Stomach (tissue), 9 donors: ENCODE data around the gene IFNA13. TPM values are rescaled to one million over a fixed set of nuclear protein-coding genes. Genes with fewer than 3 reads are reported as not detected.

Experiments used
- DNase-seq, 2 donors: peaks; one replicate each; pipeline versions ENCODE4 v3.0.0 to v3.0.0-alpha.2; 2013 to 2019
- H3K27ac ChIP-seq, 5 donors: fragments of 200-600 bp in 4 of 5; sonication (generic) in 4 of 5; one replicate each; pipeline ENCODE4 v1.5.1; 2013 to 2019; ENCODE audit warnings: mild to moderate bottlenecking in 1 of 5, moderate library complexity in 1 of 5
- H3K27me3 ChIP-seq, 3 donors: fragments of 200-600 bp; sonication (generic); one replicate each; pipeline ENCODE4 v1.5.1; 2017 to 2019; ENCODE audit warnings: mixed run types in 1 of 3
- H3K36me3 ChIP-seq, 4 donors: fragments of 200-600 bp; sonication (generic); 1 replicate in 3 of 4; 2 replicates in 1 of 4; pipeline ENCODE4 v1.5.1; 2016 to 2019
- H3K4me1 ChIP-seq, 4 donors: fragments of 200-600 bp; sonication (generic); one replicate each; pipeline ENCODE4 v1.5.1; 2016 to 2019
- H3K4me3 ChIP-seq, 4 donors: fragments of 200-600 bp; sonication (generic) in 3 of 4; one replicate each; pipeline ENCODE4 v1.5.1; 2016 to 2019; ENCODE audit warnings: mild to moderate bottlenecking in 1 of 4
- H3K9me3 ChIP-seq, 4 donors: fragments of 200-600 bp; sonication (generic); one replicate each; pipeline ENCODE4 v1.5.1; 2016 to 2019
- EP300 ChIP-seq: sonication (generic); formaldehyde crosslinking; IDR thresholded peaks from one replicate; pipeline ENCODE4 v1.6.1; 2017; ENCODE audit warnings: antibody characterized with exemption
- POLR2A ChIP-seq, 4 donors: fragments of 450-650 bp; IDR thresholded peaks; one replicate each; pipeline ENCODE4 v1.6.1; 2016; ENCODE audit warnings: antibody characterized with exemption in 4 of 4, control low read depth in 2 of 4, mild to moderate bottlenecking in 1 of 4, moderate library complexity in 1 of 4
- POLR2AphosphoS5 ChIP-seq, 3 donors: sonication (generic); formaldehyde crosslinking; IDR thresholded peaks; one replicate each; pipeline ENCODE4 v1.6.1; 2016; ENCODE audit warnings: antibody characterized with exemption in 3 of 3
- WGBS, 5 donors: extraction: QIAGEN DNeasy Blood & Tissue Kit in 3 of 5; methylation state at CpG; one replicate each; pipeline versions ENCODE4 v1.1.5 to v1.1.7; 2013 to 2018; 5-methylcytosine and 5-hydroxymethylcytosine counted together
- intact Hi-C: fragments of 100-400 bp; cut with DNase I; formaldehyde crosslinking; loops from one replicate; pipeline ENCODE4 v1.15.1; 2023; ENCODE audit warnings: low total_unique reads
- polyA plus RNA-seq, 3 donors: library from polyadenylated mRNA; stranded (reverse); fragments of 200-250 nt; gene quantifications; one replicate each; pipeline ENCODE4 v1.2.3, GENCODE V29; 2013
- total RNA-seq, 5 donors: library from RNA; depleted of rRNA; stranded (reverse); fragments of >200 nt; gene quantifications; one replicate each; pipeline versions ENCODE4 v1.1.0 to v1.2.3, GENCODE V29; 2014 to 2016
- TF ChIP-seq, protein P1 (sequence below), 7 experiments: fragments of 450-650 bp in 4 of 7; fragments of 200-600 bp in 3 of 7; sonication (generic) in 3 of 7; IDR thresholded peaks; one replicate each; pipeline ENCODE4 v1.5.1; 2016 to 2019; ENCODE audit warnings: antibody characterized with exemption in 7 of 7, control low read depth in 2 of 7, mild to moderate bottlenecking in 1 of 7
- donor health status: healthy with polysubstance abuse.
- donor health status: Bipolar disorder and iron deficiency.
- donor health status: healthy.

IFNA13 gene
- total and polyA plus RNA-seq, 8 donors = not detected

DNA sequence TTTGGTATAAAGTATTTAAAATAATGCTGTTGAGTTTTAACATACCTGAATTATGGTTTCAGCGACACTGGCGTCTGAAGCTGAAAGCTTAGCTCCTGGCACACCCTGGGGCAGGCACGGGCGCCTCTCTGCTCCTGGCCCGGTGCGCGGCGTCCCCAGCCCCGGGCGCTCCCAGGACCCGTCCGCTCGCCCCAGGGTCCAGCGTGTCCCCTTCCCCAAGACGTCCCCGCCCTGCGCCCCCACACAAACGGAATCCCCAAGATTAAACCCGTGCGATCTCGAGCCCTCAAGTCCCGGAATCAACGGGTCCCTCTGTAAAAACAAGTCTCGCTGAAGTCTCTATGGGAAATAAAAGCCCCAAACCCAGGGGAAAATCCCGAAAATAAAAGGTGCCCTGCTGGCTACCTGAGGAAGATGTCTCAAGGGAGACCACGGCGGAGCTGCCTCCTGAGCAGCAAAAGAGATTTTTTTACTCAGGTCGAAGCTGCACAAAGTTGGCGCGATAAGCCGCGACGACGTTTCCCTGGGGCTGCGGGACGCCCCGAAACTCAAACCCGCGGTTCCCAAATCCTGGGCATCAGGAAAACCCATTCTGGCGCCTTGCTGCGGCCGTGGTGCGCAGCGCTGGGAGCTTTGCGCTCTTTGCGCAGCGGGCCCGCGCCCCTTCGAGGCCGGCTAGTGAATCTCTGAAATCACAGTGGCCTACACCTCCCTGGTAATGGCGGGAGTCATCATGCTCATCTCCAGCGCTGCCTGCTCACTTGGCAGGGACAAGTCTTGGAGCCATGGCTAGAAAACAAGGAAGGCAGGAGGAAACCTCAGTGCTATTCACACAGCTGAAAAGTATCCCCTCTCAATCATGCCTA is 34.8 kb upstream of the IFNA13 start:
- H3K27me3 ChIP-seq = peaks cover 0 to 60% (median 23%) of the 10 kb centered on the region in 3 donors
- peak in 1 of 2 donors; percentile 50 for DNase-seq
- TF ChIP-seq EP300 (no peak), POLR2A (IDR thresholded peaks at IDR 0.05) (no peak), POLR2AphosphoS5 (IDR thresholded peaks at IDR 0.05) (no peak)
- TF ChIP-seq, protein P1, sequence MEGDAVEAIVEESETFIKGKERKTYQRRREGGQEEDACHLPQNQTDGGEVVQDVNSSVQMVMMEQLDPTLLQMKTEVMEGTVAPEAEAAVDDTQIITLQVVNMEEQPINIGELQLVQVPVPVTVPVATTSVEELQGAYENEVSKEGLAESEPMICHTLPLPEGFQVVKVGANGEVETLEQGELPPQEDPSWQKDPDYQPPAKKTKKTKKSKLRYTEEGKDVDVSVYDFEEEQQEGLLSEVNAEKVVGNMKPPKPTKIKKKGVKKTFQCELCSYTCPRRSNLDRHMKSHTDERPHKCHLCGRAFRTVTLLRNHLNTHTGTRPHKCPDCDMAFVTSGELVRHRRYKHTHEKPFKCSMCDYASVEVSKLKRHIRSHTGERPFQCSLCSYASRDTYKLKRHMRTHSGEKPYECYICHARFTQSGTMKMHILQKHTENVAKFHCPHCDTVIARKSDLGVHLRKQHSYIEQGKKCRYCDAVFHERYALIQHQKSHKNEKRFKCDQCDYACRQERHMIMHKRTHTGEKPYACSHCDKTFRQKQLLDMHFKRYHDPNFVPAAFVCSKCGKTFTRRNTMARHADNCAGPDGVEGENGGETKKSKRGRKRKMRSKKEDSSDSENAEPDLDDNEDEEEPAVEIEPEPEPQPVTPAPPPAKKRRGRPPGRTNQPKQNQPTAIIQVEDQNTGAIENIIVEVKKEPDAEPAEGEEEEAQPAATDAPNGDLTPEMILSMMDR (IDR thresholded peaks at IDR 0.05) = no peak
- H3K4me1 ChIP-seq = peaks cover 9 to 13% (median 10%) of the 10 kb centered on the region in 4 donors
- intact Hi-C loops = no loop called here
- no peaks in the 10 kb centered on the region for H3K36me3 ChIP-seq
- 3 to 6% (median 4%) methylated on average over 38 to 53 of the region's 53 CpGs for WGBS, 5 donors
- no peaks in the 10 kb centered on the region for H3K9me3 ChIP-seq
- H3K4me3 ChIP-seq = peak overlapping the region; percentile 20 to 43 (median 32)
- H3K27ac ChIP-seq = no peak overlapping the region

DNA sequence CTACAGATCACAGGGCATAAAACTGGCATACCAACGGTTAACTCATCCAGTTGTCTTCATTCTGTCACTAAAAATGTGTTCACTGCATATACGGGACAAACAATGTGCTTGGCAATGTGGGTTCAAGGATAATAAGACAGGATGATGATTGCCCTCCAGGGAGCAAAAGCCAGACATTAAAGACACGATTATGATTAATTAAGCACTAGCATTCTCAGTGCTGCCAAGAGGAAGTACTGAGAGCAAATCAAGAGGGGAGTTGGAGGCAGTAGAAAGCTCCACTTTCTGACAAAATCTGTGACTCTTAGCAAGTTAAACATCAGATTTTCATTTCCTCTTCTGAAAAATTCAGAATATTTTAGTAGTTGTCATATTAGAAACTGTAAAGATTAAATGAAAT is 32.1 kb upstream of the IFNA13 start:
- DNase-seq = no peak

GRCh38 chr9:21398955-21399489 is 31.2 kb upstream of the IFNA13 start:
- Histone ChIP-seq H3K36me3 (no peaks in the 10 kb centered on the region), H3K27me3 (peaks cover 0 to 90% (median 35%) of the 10 kb centered on the region in 3 donors), H3K4me1 (peaks cover 9 to 23% (median 20%) of the 10 kb centered on the region in 4 donors), H3K27ac (no peak overlapping the region), H3K9me3 (no peaks in the 10 kb centered on the region), H3K4me3 (no peak overlapping the region)
- TF ChIP-seq EP300 (no peak), POLR2A (IDR thresholded peaks at IDR 0.05) (no peak), POLR2AphosphoS5 (IDR thresholded peaks at IDR 0.05) (no peak)
- TF ChIP-seq, protein P1 (IDR thresholded peaks at IDR 0.05) = no peak
- intact Hi-C loops = loop anchor here (10.0 kb wide), 1 partner anchor 74 kb away; no protein-coding TSS in a partner anchor
- 85 to 93% (median 88%) methylated on average over 5 of the region's 5 CpGs for WGBS, 5 donors
- no peak for DNase-seq

More for the DNA sequence above, 32.1 kb upstream of the IFNA13 start:
- TF ChIP-seq, protein P1 (IDR thresholded peaks at IDR 0.05) = no peak
- TF ChIP-seq POLR2AphosphoS5 (IDR thresholded peaks at IDR 0.05) = no peak
- TF ChIP-seq EP300 = no peak
- no peak for TF ChIP-seq POLR2A (IDR thresholded peaks at IDR 0.05)
- intact Hi-C loops = loop anchor here (10.0 kb wide), 1 partner anchor 75 kb away; no protein-coding TSS in a partner anchor
- H3K27me3 ChIP-seq = peaks cover 0 to 81% (median 33%) of the 10 kb centered on the region in 3 donors
- no peak overlapping the region for H3K4me3 ChIP-seq
- H3K36me3 ChIP-seq = no peaks in the 10 kb centered on the region
- H3K4me1 ChIP-seq = peaks cover 9 to 23% (median 20%) of the 10 kb centered on the region in 4 donors
- H3K27ac ChIP-seq = no peak overlapping the region
- no peaks in the 10 kb centered on the region for H3K9me3 ChIP-seq
- 33 to 50% (median 39%) methylated on average over 3 of the region's 3 CpGs for WGBS, 5 donors
